GM12878 (cell line): ENCODE data around the gene TEKT3. TPM values are rescaled to one million over a fixed set of nuclear protein-coding genes. Genes with fewer than 3 reads are reported as not detected.

Experiments used
- ATAC-seq: fragments of 200-7000 bp; cut with Tn5 transposase; 3 replicates; pipeline ENCODE4 v1.9.1; 2020; ENCODE audit warnings: mild to moderate bottlenecking, moderate library complexity
- BruUV-seq: library from RNA; stranded (reverse); fragments of 400-500 nt; replicated peaks from 2 replicates; lab custom pipeline; 2021; lab: Mats Ljungman, UMichigan
- CTCF ChIA-PET: fragments of 300-600 bp; sonication (Branson Sonifier 250); formaldehyde crosslinking; extraction: SDS; loops from one replicate; lab custom pipeline; 2021; ENCODE audit warnings: inconsistent platforms; lab: Yijun Ruan, JAX
- POLR2A ChIA-PET: fragments of 350-600 bp; formaldehyde crosslinking; extraction: SDS; loops from one replicate; lab custom pipeline; 2021; ENCODE audit warnings: inconsistent platforms; lab: Charles Lee
- RAD21 ChIA-PET: fragments of 300-600 bp; sonication (Branson Sonifier 250); formaldehyde crosslinking; loops from one replicate; lab custom pipeline; 2023; ENCODE audit warnings: antibody characterized with exemption; ENCODE audit not compliant: unreplicated experiment; lab: Charles Lee
- SMC1A ChIA-PET: fragments of 300-600 bp; sonication (Branson Sonifier 250); formaldehyde crosslinking; loops from one replicate; lab custom pipeline; 2023; ENCODE audit not compliant: unreplicated experiment, uncharacterized antibody; lab: Charles Lee
- DNase-seq: peaks from one replicate; pipeline ENCODE4 v3.0.0-alpha.2; 2011; ENCODE audit warnings: low read depth, low spot score
- FAIRE-seq: peaks from 3 replicates; lab custom pipeline; 2011; peaks lifted over from hg19 to GRCh38; lab: Jason Lieb, UNC
- H2AFZ ChIP-seq: 2 replicates; pipeline ENCODE4 v1.6.0; 2011; ENCODE audit warnings: low read depth, low read length, control low read depth; ENCODE audit not compliant: control insufficient read depth
- H3K27ac ChIP-seq: 2 replicates; pipeline ENCODE4 v1.5.1; 2011; ENCODE audit warnings: control low read depth; ENCODE audit not compliant: control insufficient read depth, insufficient read depth
- H3K27me3 ChIP-seq, 2 experiments: replicated peaks in 1 of 2; 2 replicates each; pipeline versions ENCODE4 v1.6.0 to v1.6.1; 2011; ENCODE audit warnings: low read length in 1 of 2; ENCODE audit not compliant: control insufficient read depth in 2 of 2, insufficient read depth in 2 of 2
- H3K36me3 ChIP-seq, 2 experiments: 2 replicates each; pipeline ENCODE4 v1.5.1; 2011; ENCODE audit warnings: low read length in 1 of 2; ENCODE audit not compliant: control insufficient read depth in 2 of 2, insufficient read depth in 2 of 2
- H3K4me1 ChIP-seq: 2 replicates; pipeline ENCODE4 v1.6.1; 2011; ENCODE audit warnings: mild to moderate bottlenecking, low read length, moderate library complexity, mixed read lengths; ENCODE audit not compliant: control insufficient read depth, insufficient read depth
- H3K4me2 ChIP-seq: 2 replicates; pipeline ENCODE4 v1.6.0; 2011; ENCODE audit warnings: control low read depth; ENCODE audit not compliant: control insufficient read depth, insufficient read depth
- H3K4me3 ChIP-seq: fragments of 200-600 bp; sonication (generic); 2 replicates; pipeline ENCODE4 v1.5.1; 2016
- H3K79me2 ChIP-seq: 2 replicates; pipeline ENCODE4 v1.6.0; 2011; ENCODE audit warnings: low read length; ENCODE audit not compliant: control insufficient read depth, insufficient read depth
- H3K9ac ChIP-seq: 2 replicates; pipeline ENCODE4 v1.8.0; 2011; ENCODE audit warnings: low read length, control low read depth, mixed read lengths; ENCODE audit not compliant: control insufficient read depth, insufficient read depth
- H3K9me3 ChIP-seq: replicated peaks from 3 replicates; pipeline ENCODE4 v1.5.1; 2011; ENCODE audit warnings: mild to moderate bottlenecking, low read length; ENCODE audit not compliant: control insufficient read depth, insufficient read depth
- H4K20me1 ChIP-seq: 2 replicates; pipeline ENCODE4 v1.6.0; 2011; ENCODE audit not compliant: control insufficient read depth, insufficient read depth
- CEBPB ChIP-seq, 2 experiments: fragments of 150-350 bp in 1 of 2; IDR thresholded peaks; 2 replicates each; pipeline ENCODE4 v1.6.1; 2012 to 2014; ENCODE audit warnings: low read depth in 2 of 2, low read length in 2 of 2, borderline replicate concordance in 1 of 2, inconsistent platforms in 1 of 2
- ELK1 ChIP-seq: IDR thresholded peaks from 2 replicates; pipeline ENCODE4 v1.6.1; 2012; ENCODE audit warnings: low read depth, low read length, improper control_type of control experiment
- ETV6 ChIP-seq, 2 experiments: fragments of 450-650 bp in 1 of 2; IDR thresholded peaks in 1 of 2; conservative IDR thresholded peaks in 1 of 2; 2 replicates each; pipeline ENCODE4 v1.6.1; 2014; ENCODE audit warnings: antibody characterized with exemption in 1 of 2, borderline replicate concordance in 1 of 2, low read depth in 1 of 2, mild to moderate bottlenecking in 1 of 2, moderate library complexity in 1 of 2
- MEF2A ChIP-seq: IDR thresholded peaks from 2 replicates; pipeline ENCODE4 v1.6.1; 2011; ENCODE audit warnings: low read depth, mild to moderate bottlenecking, low read length, moderate library complexity; ENCODE audit not compliant: insufficient read depth
- NFIC ChIP-seq: IDR thresholded peaks from 2 replicates; pipeline ENCODE4 v1.6.1; 2012; ENCODE audit warnings: low read depth, mild to moderate bottlenecking, inconsistent platforms, low read length, moderate library complexity
- NFXL1 ChIP-seq: fragments of 450-650 bp; IDR thresholded peaks from 2 replicates; pipeline ENCODE4 v1.6.1; 2017; ENCODE audit warnings: antibody characterized with exemption, mild to moderate bottlenecking, borderline replicate concordance
- NR2C2 ChIP-seq: IDR thresholded peaks from 2 replicates; pipeline ENCODE4 v1.6.1; 2011; ENCODE audit warnings: borderline replicate concordance, low read depth; ENCODE audit not compliant: control insufficient read depth, insufficient read length
- POLR2AphosphoS5 ChIP-seq: IDR thresholded peaks from 2 replicates; pipeline ENCODE4 v1.6.1; 2011; ENCODE audit warnings: mild to moderate bottlenecking, low read length, inconsistent platforms
- RBBP5 ChIP-seq: fragments of 200-600 bp; sonication (generic); conservative IDR thresholded peaks from 2 replicates; pipeline ENCODE4 v1.6.1; 2016
- SIX5 ChIP-seq: IDR thresholded peaks from 2 replicates; pipeline ENCODE4 v1.6.1; 2011; ENCODE audit warnings: mild to moderate bottlenecking, low read depth, low read length, moderate library complexity; ENCODE audit not compliant: severe bottlenecking
- SMARCA5 ChIP-seq: fragments of 450-650 bp; IDR thresholded peaks from 2 replicates; pipeline ENCODE4 v1.6.1; 2017; ENCODE audit warnings: mild to moderate bottlenecking
- TBL1XR1 ChIP-seq: IDR thresholded peaks from 2 replicates; pipeline ENCODE4 v1.6.1; 2012; ENCODE audit warnings: low read depth, low read length, improper control_type of control experiment
- YY1 ChIP-seq: IDR thresholded peaks from 2 replicates; pipeline ENCODE4 v1.6.1; 2011; ENCODE audit warnings: low read depth, mild to moderate bottlenecking, low read length
- WGBS: methylation state at CpG from one replicate; pipeline ENCODE4 v1.1.6; 2016; ENCODE audit warnings: low lambda C conversion rate; ENCODE audit not compliant: insufficient replicate concordance, insufficient coverage; ENCODE audit errors: missing lambda C conversion rate; 5-methylcytosine and 5-hydroxymethylcytosine counted together
- in situ Hi-C: fragments of 300-500 bp; cut with MboI; formaldehyde crosslinking; loops from 9 replicates; pipeline ENCODE4 v1.14.3; 2018; ENCODE audit warnings: mixed read lengths
- intact Hi-C: fragments of 100-400 bp; cut with micrococcal nuclease; formaldehyde crosslinking; loops from one replicate; pipeline ENCODE4 v1.14.2; 2022; ENCODE audit not compliant: unreplicated experiment
- polyA plus RNA-seq, 11 experiments: library from polyadenylated mRNA; depleted of rRNA in 4 of 11; unstranded in 6 of 11; stranded (reverse) in 5 of 11; fragments of >200 nt; fragmentation: Nextera tagmentation in 4 of 11; fragmentation: Illumina TruSeq in 1 of 11; extraction: Ambion mirVana in 4 of 11; extraction: Trizol in 1 of 11; gene quantifications; 1 replicate in 1 of 11; 2 replicates in 10 of 11; pipeline versions ENCODE4 v1.2.1 to v1.2.3, GENCODE V29; 2011 to 2016; ENCODE audit warnings: inconsistent platforms in 2 of 11, missing spikeins in 2 of 11, low read depth in 1 of 11
- total RNA-seq, 4 experiments: library from RNA; depleted of rRNA in 3 of 4; stranded (reverse); fragments of >200 nt in 3 of 4; fragmentation: Illumina TruSeq in 1 of 4; extraction: Trizol in 1 of 4; gene quantifications; 2 replicates each; pipeline versions ENCODE4 v1.2.1 to v1.2.3, GENCODE V29; 2013 to 2021
- TF ChIP-seq, protein P1 (sequence below): fragments of 450-650 bp; formaldehyde crosslinking; IDR thresholded peaks from 2 replicates; pipeline ENCODE4 v1.4.0; 2020; ENCODE audit warnings: mild to moderate bottlenecking, moderate library complexity
- TF ChIP-seq, protein P2 (sequence below): fragments of 450-650 bp; IDR thresholded peaks from 2 replicates; pipeline ENCODE4 v1.6.1; 2018; ENCODE audit warnings: borderline replicate concordance, mild to moderate bottlenecking; ENCODE audit not compliant: partially characterized antibody

Gene TEKT3
- total and polyA plus RNA-seq, 10 of the 15 experiments (the other 5 are each of a cell fraction or from before 2014, with no cell fraction given): 0.15 TPM; not detected in 9

- ATAC-seq (no peak), FAIRE-seq (no peak), DNase-seq (no peak)
- Histone ChIP-seq H3K36me3 (no peaks in the 10 kb centered on the region), H3K4me2 (no peak overlapping the region), H3K4me1 (no peaks in the 10 kb centered on the region), H2AFZ (no peak overlapping the region), H3K4me3 (no peak overlapping the region), H3K27me3 (no peaks in the 10 kb centered on the region), H4K20me1 (no peaks in the 10 kb centered on the region), H3K9ac (no peak overlapping the region), H3K9me3 (no peaks in the 10 kb centered on the region), H3K79me2 (no peaks in the 10 kb centered on the region), H3K27ac (no peak overlapping the region)
- ChIA-PET POLR2A (no interaction called here), RAD21 (no interaction called here), SMC1A (no interaction called here), CTCF (no interaction called here)
- intact Hi-C loops (no loop called here), in situ Hi-C loops (loop anchor here (5.0 kb wide), 1 partner anchor 49 kb away; no protein-coding TSS in a partner anchor)
- WGBS: 0% methylated on average over 4 of the region's 4 CpGs
- no TSS peak for BruUV-seq
- TF ChIP-seq, protein P1, sequence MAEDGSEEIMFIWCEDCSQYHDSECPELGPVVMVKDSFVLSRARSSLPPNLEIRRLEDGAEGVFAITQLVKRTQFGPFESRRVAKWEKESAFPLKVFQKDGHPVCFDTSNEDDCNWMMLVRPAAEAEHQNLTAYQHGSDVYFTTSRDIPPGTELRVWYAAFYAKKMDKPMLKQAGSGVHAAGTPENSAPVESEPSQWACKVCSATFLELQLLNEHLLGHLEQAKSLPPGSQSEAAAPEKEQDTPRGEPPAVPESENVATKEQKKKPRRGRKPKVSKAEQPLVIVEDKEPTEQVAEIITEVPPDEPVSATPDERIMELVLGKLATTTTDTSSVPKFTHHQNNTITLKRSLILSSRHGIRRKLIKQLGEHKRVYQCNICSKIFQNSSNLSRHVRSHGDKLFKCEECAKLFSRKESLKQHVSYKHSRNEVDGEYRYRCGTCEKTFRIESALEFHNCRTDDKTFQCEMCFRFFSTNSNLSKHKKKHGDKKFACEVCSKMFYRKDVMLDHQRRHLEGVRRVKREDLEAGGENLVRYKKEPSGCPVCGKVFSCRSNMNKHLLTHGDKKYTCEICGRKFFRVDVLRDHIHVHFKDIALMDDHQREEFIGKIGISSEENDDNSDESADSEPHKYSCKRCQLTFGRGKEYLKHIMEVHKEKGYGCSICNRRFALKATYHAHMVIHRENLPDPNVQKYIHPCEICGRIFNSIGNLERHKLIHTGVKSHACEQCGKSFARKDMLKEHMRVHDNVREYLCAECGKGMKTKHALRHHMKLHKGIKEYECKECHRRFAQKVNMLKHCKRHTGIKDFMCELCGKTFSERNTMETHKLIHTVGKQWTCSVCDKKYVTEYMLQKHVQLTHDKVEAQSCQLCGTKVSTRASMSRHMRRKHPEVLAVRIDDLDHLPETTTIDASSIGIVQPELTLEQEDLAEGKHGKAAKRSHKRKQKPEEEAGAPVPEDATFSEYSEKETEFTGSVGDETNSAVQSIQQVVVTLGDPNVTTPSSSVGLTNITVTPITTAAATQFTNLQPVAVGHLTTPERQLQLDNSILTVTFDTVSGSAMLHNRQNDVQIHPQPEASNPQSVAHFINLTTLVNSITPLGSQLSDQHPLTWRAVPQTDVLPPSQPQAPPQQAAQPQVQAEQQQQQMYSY (CRISPR knock-in tag): no peak
- no peak for TF ChIP-seq SIX5
- no peak for TF ChIP-seq NFXL1
- TF ChIP-seq SMARCA5: no peak
- TF ChIP-seq TBL1XR1: no peak
- TF ChIP-seq POLR2AphosphoS5: no peak
- no peak for TF ChIP-seq RBBP5
- TF ChIP-seq MEF2A: no peak
- TF ChIP-seq YY1: no peak
- TF ChIP-seq, protein P2, sequence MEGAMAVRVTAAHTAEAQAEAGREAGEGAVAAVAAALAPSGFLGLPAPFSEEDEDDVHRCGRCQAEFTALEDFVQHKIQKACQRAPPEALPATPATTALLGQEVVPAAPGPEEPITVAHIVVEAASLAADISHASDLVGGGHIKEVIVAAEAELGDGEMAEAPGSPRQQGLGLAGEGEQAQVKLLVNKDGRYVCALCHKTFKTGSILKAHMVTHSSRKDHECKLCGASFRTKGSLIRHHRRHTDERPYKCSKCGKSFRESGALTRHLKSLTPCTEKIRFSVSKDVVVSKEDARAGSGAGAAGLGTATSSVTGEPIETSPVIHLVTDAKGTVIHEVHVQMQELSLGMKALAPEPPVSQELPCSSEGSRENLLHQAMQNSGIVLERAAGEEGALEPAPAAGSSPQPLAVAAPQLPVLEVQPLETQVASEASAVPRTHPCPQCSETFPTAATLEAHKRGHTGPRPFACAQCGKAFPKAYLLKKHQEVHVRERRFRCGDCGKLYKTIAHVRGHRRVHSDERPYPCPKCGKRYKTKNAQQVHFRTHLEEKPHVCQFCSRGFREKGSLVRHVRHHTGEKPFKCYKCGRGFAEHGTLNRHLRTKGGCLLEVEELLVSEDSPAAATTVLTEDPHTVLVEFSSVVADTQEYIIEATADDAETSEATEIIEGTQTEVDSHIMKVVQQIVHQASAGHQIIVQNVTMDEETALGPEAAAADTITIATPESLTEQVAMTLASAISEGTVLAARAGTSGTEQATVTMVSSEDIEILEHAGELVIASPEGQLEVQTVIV: no peak
- TF ChIP-seq NR2C2: no peak
- no peak for TF ChIP-seq NFIC
- no peak for TF ChIP-seq ETV6 (conservative IDR thresholded peaks at IDR 0.05 in 1 of 2, IDR thresholded peaks at IDR 0.05 in 1 of 2; ENCODE audit: borderline replicate concordance in 1 of 2, low read depth in 1 of 2)
- TF ChIP-seq ELK1: no peak
- TF ChIP-seq CEBPB (IDR thresholded peaks at IDR 0.05; ENCODE audit: borderline replicate concordance in 1 of 2, low read depth in 2 of 2, low read length in 2 of 2): no peak
These were observed 6.6 kb upstream of the TEKT3 start for GRCh38 chr17:15348021-15348420.
